ENCODE data around the gene SYS1.

SYS1 gene

DNA sequence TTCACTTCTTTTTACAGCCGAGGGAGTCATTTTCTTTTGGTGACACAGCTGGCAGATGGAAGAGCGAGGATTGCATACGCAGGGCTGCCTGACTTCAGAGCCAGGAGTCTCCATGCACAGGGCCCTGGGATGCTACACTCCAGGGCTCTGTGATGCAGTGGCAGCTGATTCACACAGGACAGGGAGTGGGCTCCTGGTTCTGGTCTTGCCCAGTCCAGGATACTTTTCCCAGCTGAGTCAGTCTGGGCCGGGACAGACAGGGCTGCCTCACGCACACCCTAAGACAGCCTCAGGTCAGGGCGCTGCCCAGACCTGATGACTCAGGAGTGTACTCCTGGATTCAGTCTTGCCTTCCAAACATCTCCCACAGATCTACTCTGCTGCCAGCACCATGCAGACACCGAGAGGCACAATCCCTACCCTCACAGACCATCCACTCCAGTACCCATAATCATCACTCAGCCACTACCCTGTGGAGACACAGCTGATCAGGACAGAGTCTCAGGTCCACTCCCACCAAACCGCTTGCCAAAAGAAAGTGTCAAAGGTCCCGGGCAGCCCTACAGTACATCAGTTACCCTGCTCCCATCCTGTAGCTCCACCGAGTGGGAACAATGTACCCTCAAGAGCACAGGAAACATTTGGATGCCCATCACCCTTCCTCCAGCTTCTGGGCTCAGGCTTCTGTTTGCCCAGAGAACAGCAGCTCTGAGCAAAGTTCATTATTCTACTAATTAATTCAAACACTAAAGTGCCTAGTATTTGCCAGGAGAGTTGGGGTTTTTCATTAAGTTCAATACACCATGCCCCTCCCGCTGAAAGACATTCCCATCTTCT lies 26.2 kb upstream of the SYS1 start:
- no peak overlapping the region for H3K27ac ChIP-seq
- peaks cover 4% of the 10 kb centered on the region for H3K79me2 ChIP-seq
- no peak overlapping the region for H2AFZ ChIP-seq
- H3K4me3 ChIP-seq (ENCODE audit: low read depth, low read length) = no peak overlapping the region
- H3K9me3 ChIP-seq (ENCODE audit: control insufficient read depth, low read length) = no peaks in the 10 kb centered on the region
- no peaks in the 10 kb centered on the region for H3K36me3 ChIP-seq (ENCODE audit: control insufficient read depth, insufficient read depth, low read length)
- no peaks in the 10 kb centered on the region for H3K27me3 ChIP-seq (ENCODE audit: control insufficient read depth, insufficient read depth, low read length)
- H3K4me2 ChIP-seq (ENCODE audit: low read length) = no peak overlapping the region
- TF ChIP-seq, protein P1, sequence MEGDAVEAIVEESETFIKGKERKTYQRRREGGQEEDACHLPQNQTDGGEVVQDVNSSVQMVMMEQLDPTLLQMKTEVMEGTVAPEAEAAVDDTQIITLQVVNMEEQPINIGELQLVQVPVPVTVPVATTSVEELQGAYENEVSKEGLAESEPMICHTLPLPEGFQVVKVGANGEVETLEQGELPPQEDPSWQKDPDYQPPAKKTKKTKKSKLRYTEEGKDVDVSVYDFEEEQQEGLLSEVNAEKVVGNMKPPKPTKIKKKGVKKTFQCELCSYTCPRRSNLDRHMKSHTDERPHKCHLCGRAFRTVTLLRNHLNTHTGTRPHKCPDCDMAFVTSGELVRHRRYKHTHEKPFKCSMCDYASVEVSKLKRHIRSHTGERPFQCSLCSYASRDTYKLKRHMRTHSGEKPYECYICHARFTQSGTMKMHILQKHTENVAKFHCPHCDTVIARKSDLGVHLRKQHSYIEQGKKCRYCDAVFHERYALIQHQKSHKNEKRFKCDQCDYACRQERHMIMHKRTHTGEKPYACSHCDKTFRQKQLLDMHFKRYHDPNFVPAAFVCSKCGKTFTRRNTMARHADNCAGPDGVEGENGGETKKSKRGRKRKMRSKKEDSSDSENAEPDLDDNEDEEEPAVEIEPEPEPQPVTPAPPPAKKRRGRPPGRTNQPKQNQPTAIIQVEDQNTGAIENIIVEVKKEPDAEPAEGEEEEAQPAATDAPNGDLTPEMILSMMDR (IDR thresholded peaks at IDR 0.05) = no peak
- no peak overlapping the region for H3K9ac ChIP-seq
- H3K4me1 ChIP-seq = peaks cover 34% of the 10 kb centered on the region

DNA sequence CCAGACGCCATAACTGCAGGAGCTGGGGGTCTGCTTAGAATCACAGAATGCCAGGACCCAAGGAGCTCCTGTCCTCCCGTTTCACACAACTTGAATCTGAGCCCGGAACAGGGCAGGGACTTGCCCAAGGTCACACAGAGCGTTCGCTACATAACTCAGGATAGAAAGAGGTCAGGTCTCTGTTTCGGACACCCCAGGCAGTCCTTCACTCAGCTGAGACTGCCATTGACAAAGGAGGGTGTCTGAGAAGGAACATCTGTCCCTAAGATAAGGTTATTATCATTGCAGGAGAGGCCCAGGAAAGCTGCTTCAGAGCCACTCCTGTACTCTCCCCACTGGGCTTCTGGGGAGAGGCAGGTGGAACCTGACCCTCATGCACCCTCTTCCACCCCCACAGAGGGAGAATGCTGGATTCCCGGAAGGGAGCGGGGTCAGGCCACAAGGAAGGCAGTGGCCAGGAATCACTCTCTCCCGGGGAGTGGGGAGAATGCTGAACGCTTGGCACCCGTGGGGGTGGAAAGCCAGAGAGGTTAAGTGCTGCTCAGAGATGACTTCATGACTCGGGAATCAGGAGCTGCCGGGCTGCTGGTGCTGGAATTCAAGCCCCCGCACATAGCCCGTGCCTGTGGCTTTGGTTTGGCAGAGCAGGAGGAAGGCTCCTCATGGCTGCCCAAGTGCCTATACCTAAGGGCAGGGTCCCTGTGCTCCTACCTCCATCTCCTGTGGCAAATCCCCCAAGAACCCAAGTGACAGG lies 25.4 kb upstream of the SYS1 start:
- Histone ChIP-seq H3K79me2 (peaks cover 4% of the 10 kb centered on the region), H3K36me3 (ENCODE audit: control insufficient read depth, insufficient read depth, low read length) (no peaks in the 10 kb centered on the region), H2AFZ (peak overlapping the region; percentile 16), H3K27me3 (ENCODE audit: control insufficient read depth, insufficient read depth, low read length) (no peaks in the 10 kb centered on the region), H3K9me3 (ENCODE audit: control insufficient read depth, low read length) (no peaks in the 10 kb centered on the region), H3K4me1 (peaks cover 42% of the 10 kb centered on the region), H3K27ac (no peak overlapping the region), H3K4me3 (ENCODE audit: low read depth, low read length) (no peak overlapping the region), H3K4me2 (ENCODE audit: low read length) (peak overlapping the region; percentile 38), H3K9ac (no peak overlapping the region)
- TF ChIP-seq, protein P1 (IDR thresholded peaks at IDR 0.05) = no peak

DNA sequence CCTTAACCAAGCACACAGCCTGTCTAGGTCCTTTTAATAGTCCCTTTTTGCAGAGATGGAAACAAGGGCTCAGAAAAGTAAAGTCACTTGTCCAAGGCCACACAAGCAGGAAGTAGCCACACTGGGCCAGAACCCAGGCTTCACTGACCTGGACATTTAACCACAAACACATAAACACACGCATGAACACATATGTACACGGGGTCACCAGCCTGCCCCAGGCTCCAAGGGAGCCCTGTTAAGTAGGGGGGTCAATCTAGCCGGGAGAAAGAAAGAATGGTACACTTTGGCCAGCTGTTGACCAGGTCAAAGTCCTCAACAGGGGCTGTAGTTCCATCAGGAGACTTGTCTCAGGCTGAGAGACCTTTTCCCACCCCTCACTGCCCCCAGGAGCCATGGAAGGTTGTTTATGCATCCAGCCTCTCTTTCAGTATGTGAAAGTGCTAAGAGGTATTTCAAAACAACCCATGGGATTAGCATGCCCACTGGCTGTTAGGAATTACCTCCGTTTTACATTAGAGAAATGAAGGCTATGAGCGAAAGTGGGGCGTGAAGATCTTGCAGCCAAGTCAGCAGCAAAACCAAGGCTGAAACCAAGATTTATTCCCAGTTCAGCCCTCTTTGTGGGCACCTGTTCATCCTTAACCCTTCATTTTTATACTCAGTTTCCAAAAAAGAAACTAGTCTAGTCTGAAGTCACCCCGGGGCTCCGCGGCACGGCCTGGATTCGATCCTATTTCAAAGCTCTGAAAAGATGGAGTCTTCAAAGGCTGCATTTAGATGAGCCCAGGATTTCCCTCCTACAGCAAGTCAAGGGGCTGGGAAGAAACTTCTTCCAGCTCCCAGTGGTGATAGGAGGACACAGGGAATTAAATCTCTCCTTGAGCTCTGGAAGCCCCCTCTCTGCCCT lies 24.6 kb upstream of the SYS1 start:
- Histone ChIP-seq H3K9me3 (ENCODE audit: control insufficient read depth, low read length) (no peaks in the 10 kb centered on the region), H3K4me1 (peaks cover 50% of the 10 kb centered on the region), H3K36me3 (ENCODE audit: control insufficient read depth, insufficient read depth, low read length) (no peaks in the 10 kb centered on the region), H3K9ac (no peak overlapping the region), H2AFZ (no peak overlapping the region), H3K27me3 (ENCODE audit: control insufficient read depth, insufficient read depth, low read length) (no peaks in the 10 kb centered on the region), H3K4me2 (ENCODE audit: low read length) (no peak overlapping the region), H3K79me2 (peaks cover 4% of the 10 kb centered on the region), H3K4me3 (ENCODE audit: low read depth, low read length) (no peak overlapping the region), H3K27ac (no peak overlapping the region)
- TF ChIP-seq, protein P1 (IDR thresholded peaks at IDR 0.05) = no peak

DNA sequence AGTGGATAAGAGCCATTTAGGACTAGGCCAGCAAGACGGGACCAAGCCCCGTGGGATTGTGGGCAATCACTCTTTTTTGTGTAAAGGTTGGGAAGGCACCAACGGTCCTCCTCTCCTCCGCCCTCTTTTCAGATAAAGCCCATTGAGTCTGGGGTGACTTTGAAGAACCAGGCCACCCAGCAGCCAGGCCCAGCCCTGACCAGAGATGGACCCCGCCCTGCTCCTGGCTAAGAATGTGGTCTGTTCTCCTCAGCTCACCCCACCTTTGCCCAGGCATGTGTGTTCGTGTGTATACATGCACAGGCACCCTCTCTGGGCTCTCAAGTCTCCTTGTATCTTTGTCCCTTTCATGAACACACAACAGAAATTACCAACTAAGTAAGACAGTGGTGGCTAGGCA lies 23.9 kb upstream of the SYS1 start:
- no peak overlapping the region for H2AFZ ChIP-seq
- no peak overlapping the region for H3K4me2 ChIP-seq (ENCODE audit: low read length)
- no peaks in the 10 kb centered on the region for H3K36me3 ChIP-seq (ENCODE audit: control insufficient read depth, insufficient read depth, low read length)
- H3K4me1 ChIP-seq = peaks cover 57% of the 10 kb centered on the region
- H3K27me3 ChIP-seq (ENCODE audit: control insufficient read depth, insufficient read depth, low read length) = no peaks in the 10 kb centered on the region
- peaks cover 4% of the 10 kb centered on the region for H3K79me2 ChIP-seq
- TF ChIP-seq, protein P1 (IDR thresholded peaks at IDR 0.05) = no peak
- H3K9me3 ChIP-seq (ENCODE audit: control insufficient read depth, low read length) = no peaks in the 10 kb centered on the region
- no peak overlapping the region for H3K27ac ChIP-seq
- no peak overlapping the region for H3K4me3 ChIP-seq (ENCODE audit: low read depth, low read length)
- H3K9ac ChIP-seq = no peak overlapping the region
